HepG2 (cell line): ENCODE data around the gene GSTP1. TPM values are rescaled to one million over a fixed set of nuclear protein-coding genes. Genes with fewer than 3 reads are reported as not detected.

Experiments used
- CBFB ChIP-seq: sonication (generic); formaldehyde crosslinking; IDR thresholded peaks from 2 replicates; pipeline ENCODE4 v1.4.0; 2020; ENCODE audit warnings: missing genetic modification reagents
- EZH2 ChIP-seq: conservative IDR thresholded peaks from 2 replicates; pipeline ENCODE4 v1.6.1; 2012; ENCODE audit warnings: mild to moderate bottlenecking, low read depth, low read length, moderate library complexity
- GLI4 ChIP-seq: sonication (generic); formaldehyde crosslinking; IDR thresholded peaks from 2 replicates; pipeline ENCODE4 v1.5.1; 2020; ENCODE audit warnings: missing genetic modification reagents, mild to moderate bottlenecking, moderate library complexity, borderline replicate concordance
- KMT2A ChIP-seq: sonication (generic); formaldehyde crosslinking; IDR thresholded peaks from 2 replicates; pipeline ENCODE4 v1.4.0; 2020; ENCODE audit warnings: missing genetic modification reagents
- NR2F2 ChIP-seq: IDR thresholded peaks from 2 replicates; pipeline ENCODE4 v1.6.1; 2012; ENCODE audit warnings: low read depth, inconsistent platforms, borderline replicate concordance
- NR2F6 ChIP-seq, 2 experiments: IDR thresholded peaks; 2 replicates each; pipeline ENCODE4 v1.6.1; 2016; ENCODE audit warnings: antibody characterized with exemption in 1 of 2, mild to moderate bottlenecking in 1 of 2
- PHF5A ChIP-seq: IDR thresholded peaks from one replicate; pipeline ENCODE4 v1.6.1; 2018; ENCODE audit warnings: low read depth, missing genetic modification reagents; ENCODE audit not compliant: unreplicated experiment
- RORA ChIP-seq: sonication (generic); formaldehyde crosslinking; IDR thresholded peaks from 2 replicates; pipeline ENCODE4 v1.5.0; 2020; ENCODE audit warnings: mild to moderate bottlenecking, missing genetic modification reagents, moderate library complexity
- TEAD2 ChIP-seq: sonication (generic); formaldehyde crosslinking; IDR thresholded peaks from 2 replicates; pipeline ENCODE4 v1.9.0; 2021; ENCODE audit warnings: missing genetic modification reagents
- ZHX2 ChIP-seq, 2 experiments: sonication (generic) in 1 of 2; formaldehyde crosslinking in 1 of 2; IDR thresholded peaks; 2 replicates each; pipeline versions ENCODE4 v1.6.1 to v1.9.0; 2014 to 2022; ENCODE audit warnings: antibody characterized with exemption in 1 of 2, borderline replicate concordance in 1 of 2, inconsistent platforms in 1 of 2, low read depth in 1 of 2, missing genetic modification reagents in 1 of 2
- ZNF292 ChIP-seq: sonication (generic); formaldehyde crosslinking; IDR thresholded peaks from 2 replicates; pipeline ENCODE4 v1.8.1; 2022; ENCODE audit warnings: mild to moderate bottlenecking, low read depth, missing genetic modification reagents, borderline replicate concordance
- ZNF556 ChIP-seq: sonication (generic); formaldehyde crosslinking; IDR thresholded peaks from 2 replicates; pipeline ENCODE4 v1.4.0; 2020; ENCODE audit warnings: mild to moderate bottlenecking, missing genetic modification reagents, borderline replicate concordance
- ZNF724P ChIP-seq: sonication (generic); formaldehyde crosslinking; IDR thresholded peaks from 2 replicates; pipeline ENCODE4 v1.8.0; 2022; ENCODE audit warnings: missing genetic modification reagents, borderline replicate concordance
- ZNF770 ChIP-seq: sonication (generic); formaldehyde crosslinking; IDR thresholded peaks from 2 replicates; pipeline ENCODE4 v1.5.0; 2020; ENCODE audit warnings: mild to moderate bottlenecking, missing genetic modification reagents
- polyA plus RNA-seq, 8 experiments: library from polyadenylated mRNA; depleted of rRNA in 3 of 8; stranded (reverse) in 7 of 8; unstranded in 1 of 8; fragments of >200 nt; fragmentation: Illumina TruSeq in 4 of 8; extraction: Trizol in 4 of 8; gene quantifications; 2 replicates each; pipeline versions ENCODE4 v1.2.1 to v1.2.3, GENCODE V29; 2011 to 2016; ENCODE audit warnings: low read depth in 4 of 8, missing spikeins in 1 of 8, mixed read lengths in 1 of 8; ENCODE audit not compliant: insufficient read depth in 1 of 8
- total RNA-seq, 5 experiments: library from RNA; depleted of rRNA; stranded (reverse); fragments of >200 nt; fragmentation: Illumina TruSeq; extraction: Trizol; gene quantifications; 2 replicates each; pipeline ENCODE4 v1.2.3, GENCODE V29; 2016; ENCODE audit warnings: low read depth in 1 of 5
- TF ChIP-seq, protein P1 (sequence below): IDR thresholded peaks from 2 replicates; pipeline ENCODE4 v1.6.1; 2018; ENCODE audit warnings: missing genetic modification reagents, mild to moderate bottlenecking, missing compliant biosample characterization
- TF ChIP-seq, protein P2 (sequence below): sonication (generic); formaldehyde crosslinking; IDR thresholded peaks from 2 replicates; pipeline ENCODE4; 2020; ENCODE audit warnings: missing genetic modification reagents, mild to moderate bottlenecking, borderline replicate concordance

GSTP1 gene
- total and polyA plus RNA-seq, 2 of the 13 experiments (the other 11 are each of a cell fraction or from before 2014, with no cell fraction given), result not detected

DNA sequence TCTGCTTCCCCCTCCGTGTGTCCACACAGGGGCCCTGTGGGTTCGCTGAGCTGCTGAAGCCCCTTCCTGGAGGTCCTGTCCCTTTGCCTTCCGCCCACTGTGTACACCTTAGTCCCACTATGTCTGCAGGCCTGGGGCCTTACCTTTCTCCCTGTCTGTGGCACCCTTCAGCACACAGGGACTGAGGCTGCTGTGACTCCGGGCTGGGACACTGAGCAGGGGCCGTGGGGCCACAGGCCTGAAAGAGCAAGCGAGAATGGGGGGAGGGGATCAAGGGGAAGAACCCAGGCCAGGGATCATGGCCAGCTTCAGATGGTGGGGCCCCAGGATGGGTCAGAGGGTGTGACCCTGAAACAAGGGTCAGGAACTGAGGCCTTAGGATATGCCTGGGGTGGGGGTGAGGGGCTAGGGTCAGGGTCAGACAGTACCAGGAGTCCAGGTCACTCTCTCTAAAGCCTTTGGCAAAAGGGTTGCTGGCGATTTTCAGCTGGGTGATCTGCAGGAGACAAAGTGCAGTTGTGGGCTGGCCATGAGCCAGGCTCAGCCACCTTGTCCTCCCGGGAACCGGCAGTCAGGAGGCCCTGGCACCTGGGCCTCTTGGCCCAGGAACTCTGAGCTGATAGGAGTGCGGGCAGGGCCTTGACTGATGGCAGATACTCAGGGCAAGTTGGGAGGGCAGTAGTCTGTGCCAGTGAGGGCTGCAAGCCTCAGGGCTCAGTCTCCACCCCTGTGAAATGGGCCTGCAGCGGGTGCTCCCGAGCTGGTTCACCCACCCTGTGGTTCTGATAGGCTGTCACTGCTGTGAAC, 48.8 kb downstream of the GSTP1 start (continued):
- TF ChIP-seq ZNF770 (CRISPR knock-in tag) (0 out of 2 replicates have a peak, but pooled peaks have one; percentile 11), ZNF556 (CRISPR knock-in tag) (no peak), ZNF292 (CRISPR knock-in tag) (peak; percentile 80), PHF5A (CRISPR knock-in tag) (no peak), TEAD2 (CRISPR knock-in tag) (no peak), NR2F2 (peak; percentile 99), RORA (CRISPR knock-in tag) (no peak), CBFB (CRISPR knock-in tag) (no peak; the same call in 1 of the 2 replicates), ZHX2 (IDR thresholded peaks at IDR 0.05; ENCODE audit: low read depth) (peak; percentile 73), ZHX2 (CRISPR knock-in tag; IDR thresholded peaks at IDR 0.05; ENCODE audit: borderline replicate concordance) (no peak), ZNF724P (CRISPR knock-in tag) (no peak), NR2F6 (IDR thresholded peaks at IDR 0.05) (peak; percentile 99), NR2F6 (CRISPR knock-in tag; IDR thresholded peaks at IDR 0.05) (peak; percentile 95), EZH2 (no peak), GLI4 (CRISPR knock-in tag) (no peak), KMT2A (CRISPR knock-in tag) (no peak)
- TF ChIP-seq, protein P1, sequence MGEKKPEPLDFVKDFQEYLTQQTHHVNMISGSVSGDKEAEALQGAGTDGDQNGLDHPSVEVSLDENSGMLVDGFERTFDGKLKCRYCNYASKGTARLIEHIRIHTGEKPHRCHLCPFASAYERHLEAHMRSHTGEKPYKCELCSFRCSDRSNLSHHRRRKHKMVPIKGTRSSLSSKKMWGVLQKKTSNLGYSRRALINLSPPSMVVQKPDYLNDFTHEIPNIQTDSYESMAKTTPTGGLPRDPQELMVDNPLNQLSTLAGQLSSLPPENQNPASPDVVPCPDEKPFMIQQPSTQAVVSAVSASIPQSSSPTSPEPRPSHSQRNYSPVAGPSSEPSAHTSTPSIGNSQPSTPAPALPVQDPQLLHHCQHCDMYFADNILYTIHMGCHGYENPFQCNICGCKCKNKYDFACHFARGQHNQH (CRISPR knock-in tag), result peak; percentile 25; the same call in 1 of the 2 replicates
- TF ChIP-seq, protein P2, sequence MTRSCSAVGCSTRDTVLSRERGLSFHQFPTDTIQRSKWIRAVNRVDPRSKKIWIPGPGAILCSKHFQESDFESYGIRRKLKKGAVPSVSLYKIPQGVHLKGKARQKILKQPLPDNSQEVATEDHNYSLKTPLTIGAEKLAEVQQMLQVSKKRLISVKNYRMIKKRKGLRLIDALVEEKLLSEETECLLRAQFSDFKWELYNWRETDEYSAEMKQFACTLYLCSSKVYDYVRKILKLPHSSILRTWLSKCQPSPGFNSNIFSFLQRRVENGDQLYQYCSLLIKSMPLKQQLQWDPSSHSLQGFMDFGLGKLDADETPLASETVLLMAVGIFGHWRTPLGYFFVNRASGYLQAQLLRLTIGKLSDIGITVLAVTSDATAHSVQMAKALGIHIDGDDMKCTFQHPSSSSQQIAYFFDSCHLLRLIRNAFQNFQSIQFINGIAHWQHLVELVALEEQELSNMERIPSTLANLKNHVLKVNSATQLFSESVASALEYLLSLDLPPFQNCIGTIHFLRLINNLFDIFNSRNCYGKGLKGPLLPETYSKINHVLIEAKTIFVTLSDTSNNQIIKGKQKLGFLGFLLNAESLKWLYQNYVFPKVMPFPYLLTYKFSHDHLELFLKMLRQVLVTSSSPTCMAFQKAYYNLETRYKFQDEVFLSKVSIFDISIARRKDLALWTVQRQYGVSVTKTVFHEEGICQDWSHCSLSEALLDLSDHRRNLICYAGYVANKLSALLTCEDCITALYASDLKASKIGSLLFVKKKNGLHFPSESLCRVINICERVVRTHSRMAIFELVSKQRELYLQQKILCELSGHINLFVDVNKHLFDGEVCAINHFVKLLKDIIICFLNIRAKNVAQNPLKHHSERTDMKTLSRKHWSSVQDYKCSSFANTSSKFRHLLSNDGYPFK, result peak; percentile 48; the same call in 1 of the 2 replicates
